Ovary (tissue), 9 donors: ENCODE measurements around the gene ADAMTSL5. TPM values are rescaled to one million over a fixed set of nuclear protein-coding genes. Genes with fewer than 3 reads are reported as not detected.
"Not testable (repeated sequence)": the region's sequence is repeated elsewhere in the genome, so short reads cannot be mapped to it uniquely, and the experiment has no call there.

ENCODE experiments used
- DNase-seq, 5 donors: peaks; one replicate each; pipeline ENCODE4 v3.0.0-alpha.2; 2019 to 2020
- H3K27ac ChIP-seq, 2 donors: fragments of 200-600 bp; one replicate each; pipeline versions ENCODE4 v1.5.1 to v1.8.0; 2019 to 2022
- H3K27me3 ChIP-seq: fragments of 200-600 bp; one replicate; pipeline ENCODE4 v1.8.0; 2022
- H3K36me3 ChIP-seq: fragments of 200-600 bp; sonication (generic); one replicate; pipeline ENCODE4 v1.5.1; 2019
- H3K4me1 ChIP-seq: one replicate; pipeline ENCODE4 v1.8.1; 2013; ENCODE audit warnings: mild to moderate bottlenecking, moderate library complexity; ENCODE audit not compliant: insufficient read depth
- H3K4me3 ChIP-seq: fragments of 200-600 bp; sonication (generic); one replicate; pipeline ENCODE4 v1.5.1; 2017
- H3K9me3 ChIP-seq, 2 donors: fragments of 200-600 bp in 1 of 2; sonication (generic) in 1 of 2; one replicate each; pipeline versions ENCODE4 v1.5.1 to v1.8.1; 2013 to 2019; ENCODE audit warnings: mild to moderate bottlenecking in 1 of 2, moderate library complexity in 1 of 2
- EP300 ChIP-seq: sonication (generic); formaldehyde crosslinking; IDR thresholded peaks from one replicate; pipeline ENCODE4 v1.6.1; 2017; ENCODE audit warnings: antibody characterized with exemption
- POLR2A ChIP-seq: fragments of 450-650 bp; IDR thresholded peaks from one replicate; pipeline ENCODE4 v1.6.1; 2017; ENCODE audit warnings: antibody characterized with exemption, mild to moderate bottlenecking, moderate library complexity
- WGBS, 3 donors: extraction: QIAGEN DNeasy Blood & Tissue Kit in 1 of 3; methylation state at CpG; one replicate each; pipeline versions ENCODE4 v1.1.5 to v1.1.7; 2013 to 2017; 5-methylcytosine and 5-hydroxymethylcytosine counted together
- intact Hi-C, 4 donors: fragments of 100-400 bp; cut with DNase I; formaldehyde crosslinking; loops; one replicate each; pipeline versions ENCODE4 v1.11.0 to v1.15.1; 2022 to 2023
- polyA plus RNA-seq, 2 donors: library from polyadenylated mRNA; stranded (reverse); fragments of 200-250 nt in 1 of 2; fragments of 350-450 nt in 1 of 2; fragmentation: Illumina TruSeq in 1 of 2; extraction: RNeasy Lipid Tissue Mini Kit (QIAGEN cat#74804) in 1 of 2; gene quantifications; one replicate each; pipeline ENCODE4 v1.2.3, GENCODE V29; 2013 to 2014
- total RNA-seq, 7 donors: library from RNA; depleted of rRNA in 2 of 7; stranded (reverse); fragments of >200 nt in 2 of 7; fragmentation: NEBNext Ultra II Directional in 3 of 7; extraction: Animal tissue kit (Norgen Biotek cat#: 25700) in 3 of 7; gene quantifications; one replicate each; pipeline versions ENCODE4 v1.1.0 to v1.2.4, GENCODE V29; 2016 to 2023
- TF ChIP-seq, protein P1 (sequence below), 3 donors: fragments of 450-650 bp in 2 of 3; fragments of 200-600 bp in 1 of 3; IDR thresholded peaks; one replicate each; pipeline versions ENCODE4 v1.5.1 to v1.8.0; 2016 to 2022; ENCODE audit warnings: antibody characterized with exemption in 3 of 3, mild to moderate bottlenecking in 1 of 3
- donor health status: DM: no; HTN: no; CAD: no; lungs with moderate emphysema.
- donor health status: DM: no; HTN: no; CAD: no.
- donor health status: Bipolar disorder and iron deficiency.
- donor health status: DM: yes; HTN: yes; CAD: no.
- donor health status: DM: no; HTN: no; CAD: no.
- donor health status: DM: yes; HTN: yes; CAD: no.

ADAMTSL5 gene
- total and polyA plus RNA-seq, 9 donors: 0.19 to 7.5 (median 2.0) TPM; not detected in 1

DNA sequence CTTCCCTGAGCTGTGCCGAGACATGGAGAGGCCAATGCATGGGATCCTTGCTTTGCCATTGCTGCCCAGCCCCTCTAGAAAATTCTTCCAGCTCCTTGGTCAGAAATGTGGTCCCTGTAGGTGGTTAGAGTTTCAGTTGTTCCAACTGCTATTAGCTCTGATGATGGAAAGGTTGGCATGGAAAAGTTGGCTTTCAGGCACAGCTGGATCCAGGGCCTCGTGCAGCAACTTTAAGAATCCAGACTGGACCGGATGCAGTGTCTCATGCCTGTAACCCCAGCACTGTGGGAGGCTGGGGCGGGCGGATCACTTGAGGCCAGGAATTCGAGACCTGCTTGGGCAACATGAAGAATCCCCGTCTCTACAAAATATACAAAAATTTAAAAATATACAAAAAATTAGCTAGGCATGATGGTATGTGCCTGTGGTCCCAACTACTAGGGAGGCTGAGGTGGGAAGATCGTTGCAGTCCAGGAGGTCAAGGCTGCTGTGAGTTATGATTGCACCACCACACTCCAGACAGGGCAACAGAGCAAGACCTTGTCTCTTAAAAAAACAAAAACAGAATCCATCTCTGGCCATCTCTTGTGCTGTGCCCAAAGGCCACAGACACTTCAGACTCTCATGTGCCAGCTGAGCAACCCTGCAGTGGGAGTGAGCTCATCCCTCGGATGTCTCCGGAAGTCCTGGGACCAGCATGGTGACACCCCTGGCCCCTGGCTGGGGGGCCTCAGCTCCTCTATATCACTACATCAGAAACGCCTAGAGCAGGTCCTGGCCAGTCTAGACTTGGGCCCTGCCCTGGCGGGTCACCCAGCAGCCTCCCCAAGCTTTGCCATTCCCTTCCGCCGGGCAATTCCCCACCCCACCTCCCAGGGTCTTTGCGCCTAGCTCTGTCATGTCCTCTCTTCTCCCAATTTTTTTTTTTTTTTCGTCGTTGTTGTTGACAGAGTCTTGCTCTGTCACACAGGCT lies 38.5 kb upstream of the ADAMTSL5 start:
- H3K27me3 ChIP-seq: no peaks in the 10 kb centered on the region
- TF ChIP-seq, protein P1, sequence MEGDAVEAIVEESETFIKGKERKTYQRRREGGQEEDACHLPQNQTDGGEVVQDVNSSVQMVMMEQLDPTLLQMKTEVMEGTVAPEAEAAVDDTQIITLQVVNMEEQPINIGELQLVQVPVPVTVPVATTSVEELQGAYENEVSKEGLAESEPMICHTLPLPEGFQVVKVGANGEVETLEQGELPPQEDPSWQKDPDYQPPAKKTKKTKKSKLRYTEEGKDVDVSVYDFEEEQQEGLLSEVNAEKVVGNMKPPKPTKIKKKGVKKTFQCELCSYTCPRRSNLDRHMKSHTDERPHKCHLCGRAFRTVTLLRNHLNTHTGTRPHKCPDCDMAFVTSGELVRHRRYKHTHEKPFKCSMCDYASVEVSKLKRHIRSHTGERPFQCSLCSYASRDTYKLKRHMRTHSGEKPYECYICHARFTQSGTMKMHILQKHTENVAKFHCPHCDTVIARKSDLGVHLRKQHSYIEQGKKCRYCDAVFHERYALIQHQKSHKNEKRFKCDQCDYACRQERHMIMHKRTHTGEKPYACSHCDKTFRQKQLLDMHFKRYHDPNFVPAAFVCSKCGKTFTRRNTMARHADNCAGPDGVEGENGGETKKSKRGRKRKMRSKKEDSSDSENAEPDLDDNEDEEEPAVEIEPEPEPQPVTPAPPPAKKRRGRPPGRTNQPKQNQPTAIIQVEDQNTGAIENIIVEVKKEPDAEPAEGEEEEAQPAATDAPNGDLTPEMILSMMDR (IDR thresholded peaks at IDR 0.05): no peak
- H3K36me3 ChIP-seq: no peaks in the 10 kb centered on the region
- no peaks in the 10 kb centered on the region for H3K9me3 ChIP-seq
- intact Hi-C loops: loop anchor here in 3 of 4 donors (10.0 kb wide), 3 partner anchors 103 to 213 kb away; partner anchors contain the start of gene TCF3 (in 1 of the 3)
- DNase-seq: no peak
- no peak overlapping the region for H3K4me3 ChIP-seq
- no peaks in the 10 kb centered on the region for H3K4me1 ChIP-seq
- 64 to 79% (median 67%) methylated on average over 17 of the region's 17 CpGs for WGBS, 3 donors
- no peak overlapping the region for H3K27ac ChIP-seq

DNA sequence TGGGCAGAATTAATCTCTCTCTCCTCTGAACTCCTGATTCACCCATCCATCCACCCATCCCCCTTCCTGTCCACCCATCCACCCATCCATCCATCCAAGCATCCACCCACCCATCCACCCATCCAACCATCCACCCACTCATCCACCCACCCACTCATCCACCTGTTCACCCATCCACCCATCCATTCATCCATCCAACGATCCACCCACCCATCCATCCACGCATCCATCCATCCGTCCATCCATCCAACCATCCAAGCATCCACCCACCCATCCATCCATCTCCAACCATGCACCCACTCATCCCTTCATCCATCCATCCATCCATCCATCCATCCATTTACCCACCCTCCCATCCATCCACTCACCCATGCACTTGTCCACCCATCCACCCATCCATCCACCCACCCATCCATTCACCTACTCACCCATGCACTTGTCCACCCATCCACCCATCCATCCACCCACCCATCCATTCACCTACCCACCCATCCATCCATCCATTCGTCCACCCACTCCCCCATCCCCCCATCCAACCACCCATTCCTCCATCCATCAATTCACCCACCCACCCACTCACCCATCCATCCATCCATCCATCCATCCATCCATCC lies 36.6 kb upstream of the ADAMTSL5 start:
- Histone ChIP-seq H3K4me1 (no peaks in the 10 kb centered on the region), H3K27me3 (no peaks in the 10 kb centered on the region), H3K4me3 (no peak overlapping the region), H3K36me3 (no peaks in the 10 kb centered on the region), H3K27ac (no peak overlapping the region), H3K9me3 (no peaks in the 10 kb centered on the region)
- intact Hi-C loops: loop anchor here in 3 of 4 donors (5.0 to 10.0 kb wide), 5 partner anchors 108 to 275 kb away; partner anchors contain the start of gene ATP8B3 (in 1 of the 3)
- WGBS, 3 donors: 80 to 85% (median 85%) methylated on average over 4 of the region's 4 CpGs
- no peak for DNase-seq
- TF ChIP-seq EP300 (no peak), POLR2A (no peak)
- TF ChIP-seq, protein P1 (IDR thresholded peaks at IDR 0.05): no peak

DNA sequence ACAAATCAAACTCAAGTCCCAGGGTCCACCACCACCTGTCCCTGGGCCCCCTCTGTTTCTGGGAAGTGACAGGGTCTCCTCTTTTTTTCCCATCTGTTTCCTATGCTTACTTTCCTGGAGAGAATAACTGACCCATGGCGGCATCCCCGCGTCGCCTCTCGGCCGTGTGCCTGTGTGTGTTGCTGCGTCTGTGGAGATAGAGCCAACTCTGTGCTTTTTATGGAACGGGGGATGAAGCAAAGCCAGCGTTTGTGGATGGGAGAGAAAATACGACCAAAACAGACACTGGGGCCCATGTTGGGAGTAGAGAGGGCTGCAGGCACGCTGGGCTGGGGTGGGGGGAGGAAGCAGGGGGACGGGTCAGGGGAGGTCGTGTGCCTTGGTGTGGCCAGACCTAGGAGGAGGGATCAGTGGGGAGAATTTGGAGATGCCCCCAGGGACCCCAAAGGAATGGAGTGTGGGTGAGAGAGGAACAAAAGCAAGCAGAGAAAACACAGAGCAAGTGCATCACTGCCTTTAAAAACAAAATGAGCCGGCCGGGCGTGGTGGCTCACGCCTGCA lies 27.6 kb upstream of the ADAMTSL5 start:
- Histone ChIP-seq H3K4me3 (no peak overlapping the region), H3K9me3 (no peaks in the 10 kb centered on the region), H3K4me1 (peaks cover 8% of the 10 kb centered on the region), H3K27me3 (no peaks in the 10 kb centered on the region), H3K36me3 (no peaks in the 10 kb centered on the region), H3K27ac (no peak overlapping the region)
- WGBS, 3 donors: 8 to 12% (median 11%) methylated on average over 17 of the region's 17 CpGs
- TF ChIP-seq, protein P1 (IDR thresholded peaks at IDR 0.05): no peak
- intact Hi-C loops: loop anchor here in 2 of 4 donors (5.0 to 10.0 kb wide), 4 partner anchors 134 to 284 kb away; partner anchors contain the start of gene ATP8B3 (in 1 of the 2)
- peak in 3 of 5 donors; percentile 25 to 56 (median 37) for DNase-seq

DNA sequence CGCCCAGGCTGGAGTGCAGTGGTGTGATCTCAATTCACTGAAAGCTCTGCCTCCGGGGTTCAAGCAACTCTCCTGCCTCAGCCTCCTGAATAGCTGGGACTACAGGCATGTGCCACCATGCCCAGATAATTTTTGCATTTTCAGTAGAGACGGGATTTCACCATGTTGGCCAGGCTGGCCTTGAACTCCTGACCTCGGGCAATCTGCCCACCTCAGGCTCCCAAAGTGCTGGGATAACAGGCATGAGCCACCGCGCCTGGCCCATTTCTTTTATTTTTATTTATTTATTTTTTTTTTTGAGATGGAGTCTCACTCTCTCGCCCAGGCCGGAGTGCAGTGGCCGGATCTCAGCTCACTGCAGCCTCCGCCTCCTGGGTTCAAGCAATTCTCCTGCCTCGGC lies 26.9 kb upstream of the ADAMTSL5 start:
- not testable (repeated sequence) for H3K27me3 ChIP-seq, H3K36me3 ChIP-seq, H3K4me1 ChIP-seq, H3K4me3 ChIP-seq, H3K9me3 ChIP-seq, H3K27ac ChIP-seq
- intact Hi-C loops: loop anchor here in 2 of 4 donors (5.0 to 10.0 kb wide), 4 partner anchors 135 to 285 kb away; partner anchors contain the start of gene ATP8B3 (in 1 of the 2)
- WGBS, 3 donors: 60 to 68% (median 65%) methylated on average over 11 of the region's 11 CpGs
- DNase-seq: peak in 4 of 5 donors; percentile 43 to 81 (median 56)
